SU-DHL-6 (cell line): ENCODE measurements around the gene ADAT1.

Experiments used
- CTCF ChIP-seq: fragments of 200-600 bp; sonication (generic); IDR thresholded peaks from one replicate; pipeline ENCODE4 v1.5.1; 2017; ENCODE audit warnings: antibody characterized with exemption, mild to moderate bottlenecking, low read length, moderate library complexity; ENCODE audit not compliant: insufficient read depth, poor library complexity, severe bottlenecking
- EZH2phosphoT487 ChIP-seq: fragments of 200-600 bp; sonication (generic), shearing (Covaris generic); conservative IDR thresholded peaks from 2 replicates; pipeline ENCODE4 v1.6.1; 2018; ENCODE audit warnings: mild to moderate bottlenecking, antibody characterized with exemption, low read length, moderate library complexity, mixed read lengths

DNA sequence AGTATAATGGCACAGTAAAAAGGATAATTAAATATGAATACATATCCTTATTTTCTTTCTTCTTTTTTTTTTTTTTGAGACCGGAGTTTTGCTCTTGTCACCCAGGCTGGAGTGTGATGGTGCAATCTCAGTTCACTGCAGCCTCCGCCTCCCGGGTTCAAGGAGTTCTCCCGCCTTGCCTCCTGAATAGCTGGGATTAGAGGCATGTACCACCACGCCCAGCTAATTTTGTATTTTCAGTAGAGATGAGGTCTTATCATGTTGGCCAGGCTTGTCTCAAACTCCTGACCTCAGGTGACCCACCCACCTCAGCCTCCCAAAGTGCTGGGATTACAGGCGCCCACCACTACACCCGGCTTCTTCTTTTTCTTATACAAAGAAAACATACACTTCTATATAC is 44.9 kb downstream of the ADAT1 start:
- TF ChIP-seq CTCF (no peak), EZH2phosphoT487 (no peak)
